Smooth muscle cell (in vitro differentiated cells): Measurements from ENCODE around the gene ATP6V1B1. TPM values are rescaled to one million over a fixed set of nuclear protein-coding genes. Genes with fewer than 3 reads are reported as not detected.

Source experiments
- DNase-seq: peaks from one replicate; lab custom pipeline; 2025; ENCODE audit not compliant: unreplicated experiment; lab: John Stamatoyannopoulos, UW
- H2AFZ ChIP-seq: fragments of 200-600 bp; sonication (generic); 2 replicates; pipeline ENCODE4 v1.6.0; 2016; ENCODE audit warnings: antibody characterized with exemption, low read depth, mild to moderate bottlenecking
- H3F3A ChIP-seq: fragments of 200-600 bp; sonication (generic); 2 replicates; pipeline ENCODE4 v1.6.0; 2017; ENCODE audit warnings: antibody characterized with exemption, low read depth
- H3K27ac ChIP-seq: fragments of 200-600 bp; sonication (generic); 2 replicates; pipeline ENCODE4 v1.5.1; 2016; ENCODE audit warnings: low read depth, mild to moderate bottlenecking
- H3K27me3 ChIP-seq: fragments of 200-600 bp; sonication (generic); 2 replicates; pipeline ENCODE4 v1.6.1; 2016; ENCODE audit warnings: low read depth, mild to moderate bottlenecking
- H3K36me3 ChIP-seq: fragments of 200-600 bp; sonication (generic); 2 replicates; pipeline ENCODE4 v1.5.1; 2016; ENCODE audit warnings: low read depth
- H3K4me1 ChIP-seq: fragments of 200-600 bp; sonication (generic); 2 replicates; pipeline ENCODE4 v1.5.1; 2016; ENCODE audit warnings: low read depth
- H3K4me2 ChIP-seq: fragments of 200-600 bp; sonication (generic); 2 replicates; pipeline ENCODE4 v1.6.0; 2016; ENCODE audit warnings: mild to moderate bottlenecking
- H3K4me3 ChIP-seq: fragments of 200-600 bp; sonication (generic); 2 replicates; pipeline ENCODE4 v1.5.1; 2016; ENCODE audit warnings: mild to moderate bottlenecking
- H3K79me2 ChIP-seq: fragments of 200-600 bp; sonication (generic); 2 replicates; pipeline ENCODE4 v1.6.0; 2016; ENCODE audit warnings: low read depth, mild to moderate bottlenecking
- H3K9ac ChIP-seq: fragments of 200-600 bp; sonication (generic); 2 replicates; pipeline ENCODE4 v1.6.0; 2016; ENCODE audit warnings: low read depth
- H3K9me3 ChIP-seq: fragments of 200-600 bp; sonication (generic); replicated peaks from 2 replicates; pipeline ENCODE4 v1.5.1; 2016; ENCODE audit warnings: low read depth
- H4K20me1 ChIP-seq: fragments of 200-600 bp; sonication (generic); 2 replicates; pipeline ENCODE4 v1.6.0; 2016; ENCODE audit warnings: low read depth
- CTCF ChIP-seq: fragments of 200-600 bp; sonication (generic); IDR thresholded peaks from 2 replicates; pipeline ENCODE4 v1.5.1; 2017; ENCODE audit warnings: borderline replicate concordance, mild to moderate bottlenecking, antibody characterized with exemption; ENCODE audit not compliant: insufficient read depth, poor library complexity, severe bottlenecking
- WGBS: methylation state at CpG from one replicate; pipeline ENCODE4 v1.1.7; 2016; ENCODE audit warnings: low lambda C conversion rate; 5-methylcytosine and 5-hydroxymethylcytosine counted together
- polyA plus RNA-seq: library from polyadenylated mRNA; unstranded; fragments of >200 nt; fragmentation: Nextera tagmentation; extraction: Ambion mirVana; gene quantifications from 2 replicates; pipeline ENCODE4 v1.2.1, GENCODE V29; 2016
- total RNA-seq: library from RNA; depleted of rRNA; stranded (reverse); fragments of >200 nt; gene quantifications from 2 replicates; pipeline ENCODE4 v1.2.3, GENCODE V29; 2014

The ATP6V1B1 gene
- total and polyA plus RNA-seq, 2 experiments from 2014 or later = 0.59 TPM; not detected in 1

GRCh38 chr2:70979180-70979488, 43.4 kb downstream of the ATP6V1B1 start:
- DNase-seq = no peak
- peak overlapping the region; percentile 86 for H2AFZ ChIP-seq
- H3F3A ChIP-seq = no peaks in the 10 kb centered on the region
- H3K4me2 ChIP-seq = peak overlapping the region; percentile 93
- H3K27me3 ChIP-seq = no peaks in the 10 kb centered on the region
- H4K20me1 ChIP-seq = peaks cover 9% of the 10 kb centered on the region
- no peaks in the 10 kb centered on the region for H3K36me3 ChIP-seq
- H3K9ac ChIP-seq = peak overlapping the region; percentile 42
- no peaks in the 10 kb centered on the region for H3K79me2 ChIP-seq
- H3K4me3 ChIP-seq = peak overlapping the region; percentile 68
- WGBS = 23% methylated on average over 18 of the region's 19 CpGs
- no peak for TF ChIP-seq CTCF
- H3K27ac ChIP-seq = no peak overlapping the region
- no peaks in the 10 kb centered on the region for H3K9me3 ChIP-seq
- H3K4me1 ChIP-seq = peaks cover 14% of the 10 kb centered on the region

- Histone ChIP-seq H2AFZ (no peak overlapping the region), H3K9ac (no peak overlapping the region), H3K4me2 (no peak overlapping the region), H3K36me3 (no peaks in the 10 kb centered on the region), H3K4me1 (peaks cover 14% of the 10 kb centered on the region), H3K4me3 (no peak overlapping the region), H3K27ac (no peak overlapping the region), H3K79me2 (no peaks in the 10 kb centered on the region), H3F3A (no peaks in the 10 kb centered on the region), H3K9me3 (no peaks in the 10 kb centered on the region), H3K27me3 (no peaks in the 10 kb centered on the region), H4K20me1 (peaks cover 14% of the 10 kb centered on the region)
- WGBS = 95% methylated on average over 9 of the region's 9 CpGs
- no peak for TF ChIP-seq CTCF
- no peak for DNase-seq
These were observed 43.9 kb downstream of the ATP6V1B1 start for GRCh38 chr2:70979626-70980025.

- Histone ChIP-seq H3F3A (no peaks in the 10 kb centered on the region), H3K9me3 (no peaks in the 10 kb centered on the region), H3K27me3 (no peaks in the 10 kb centered on the region), H3K27ac (no peak overlapping the region), H4K20me1 (peaks cover 23% of the 10 kb centered on the region), H2AFZ (no peak overlapping the region), H3K36me3 (no peaks in the 10 kb centered on the region), H3K79me2 (no peaks in the 10 kb centered on the region), H3K9ac (no peak overlapping the region), H3K4me2 (no peak overlapping the region), H3K4me1 (peaks cover 14% of the 10 kb centered on the region), H3K4me3 (no peak overlapping the region)
- DNase-seq = no peak
- 98% methylated on average over 2 of the region's 2 CpGs for WGBS
- no peak for TF ChIP-seq CTCF
These were observed 45.7 kb downstream of the ATP6V1B1 start for GRCh38 chr2:70981421-70981820.
